HK-2 (cell line): ENCODE results near the gene PRH2.

Experiments used
- DNase-seq: peaks from one replicate; pipeline ENCODE4 v3.0.0-alpha.2; 2018; ENCODE audit not compliant: unreplicated experiment

Gene PRH2

DNA sequence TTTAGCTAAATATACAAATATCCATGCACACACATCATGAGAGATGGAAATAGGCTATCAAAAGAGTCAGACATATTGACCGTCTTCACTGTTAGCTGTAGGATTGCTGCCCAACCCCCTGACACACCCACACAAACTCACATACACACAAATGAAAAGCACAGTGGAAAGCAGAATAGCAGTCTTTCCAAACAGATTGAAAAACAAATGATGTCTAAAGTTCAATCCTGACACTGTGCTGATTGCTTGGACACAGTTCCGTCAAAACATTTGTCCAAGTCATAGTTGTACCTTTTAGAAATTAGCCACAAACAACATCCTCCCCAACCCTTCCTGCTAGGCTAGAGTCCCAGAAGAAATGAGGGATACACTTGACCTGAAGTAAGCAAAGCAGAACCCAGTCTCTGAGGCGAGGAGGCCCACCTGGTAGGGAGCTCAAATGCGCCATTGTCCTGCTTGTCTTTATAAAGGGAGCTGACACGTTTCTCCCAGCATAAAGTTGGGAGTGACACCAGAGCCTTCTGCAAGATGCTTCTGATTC is at the start of gene PRH2:
TSS of gene PRH2 (plus strand) at position 491 of the 541 bp plus-strand sequence. CDS start at position 529, 38 bp downstream.
- DNase-seq, result no peak

DNA sequence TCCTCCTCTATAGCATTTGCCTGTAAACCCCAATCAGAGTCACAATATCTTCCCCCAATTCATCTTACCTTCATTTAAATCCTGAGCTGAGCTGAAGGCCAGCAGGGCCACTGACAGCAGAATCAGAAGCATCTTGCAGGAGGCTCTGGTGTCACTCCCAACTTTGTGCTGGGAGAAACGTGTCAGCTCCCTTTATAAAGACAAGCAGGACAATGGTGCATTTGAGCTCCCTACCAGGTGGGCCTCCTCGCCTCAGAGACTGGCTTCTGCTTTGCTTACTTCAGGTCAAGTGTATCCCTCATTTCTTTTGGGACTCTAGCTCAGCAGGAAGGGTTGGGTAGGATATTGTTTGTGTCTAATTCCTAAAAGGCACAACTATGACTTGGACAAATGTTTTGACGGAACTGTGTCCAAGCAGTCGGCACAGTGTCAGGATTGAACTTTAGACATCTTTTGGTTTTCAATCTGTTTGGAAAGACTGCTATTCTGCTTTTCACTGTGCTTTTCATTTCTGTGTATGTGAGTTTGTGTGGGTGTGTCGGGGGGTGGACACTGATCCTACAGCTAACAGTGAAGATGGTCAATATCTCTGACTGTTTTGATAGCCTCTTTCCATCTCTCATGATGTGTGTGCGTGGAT is 44.8 kb upstream of the PRH2 start, which contains the start of gene PRH1:
TSS of gene PRH1 (minus strand) at position 170 of the 640 bp plus-strand sequence. CDS start at position 132, 38 bp downstream.
- no peak for DNase-seq

DNA sequence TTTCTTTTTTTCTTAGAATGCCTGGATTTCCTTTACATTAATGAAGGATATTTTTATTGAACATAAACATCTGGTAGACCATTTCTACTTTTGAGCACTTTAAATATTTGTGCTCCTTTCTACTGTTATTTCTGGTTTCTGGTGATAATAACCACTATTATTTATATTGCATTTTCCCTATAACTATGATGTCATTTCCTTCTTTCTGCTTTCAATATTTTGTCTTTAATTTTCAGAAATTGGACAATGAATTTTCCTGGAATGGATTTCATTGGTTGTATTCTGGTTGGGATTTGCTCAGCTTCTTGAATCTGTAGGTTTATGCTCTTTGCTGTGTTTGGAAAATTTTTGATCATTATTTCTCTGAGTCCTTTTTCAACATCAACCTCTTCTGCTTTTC is 39.8 kb upstream of the PRH2 start:
- DNase-seq, result no peak

DNA sequence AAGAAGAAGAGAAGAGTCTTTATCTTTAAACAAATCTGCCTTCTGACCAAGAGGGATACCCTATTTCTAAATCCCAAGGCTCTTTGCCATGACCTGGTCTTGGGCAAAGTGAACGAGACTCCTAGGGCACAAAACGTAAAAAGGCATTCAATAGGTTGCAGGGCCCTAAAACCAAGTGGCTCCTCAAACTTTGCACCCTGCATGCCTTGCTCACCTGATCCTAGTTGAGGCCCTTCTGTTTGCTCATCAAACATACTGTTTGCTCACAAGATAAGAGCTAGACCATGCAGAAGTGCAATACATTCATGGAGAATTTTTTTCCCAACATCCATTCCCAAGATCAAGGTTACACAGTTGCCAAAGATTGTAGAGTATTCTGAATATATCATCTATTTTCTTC is 37.1 kb upstream of the PRH2 start:
- no peak for DNase-seq

DNA sequence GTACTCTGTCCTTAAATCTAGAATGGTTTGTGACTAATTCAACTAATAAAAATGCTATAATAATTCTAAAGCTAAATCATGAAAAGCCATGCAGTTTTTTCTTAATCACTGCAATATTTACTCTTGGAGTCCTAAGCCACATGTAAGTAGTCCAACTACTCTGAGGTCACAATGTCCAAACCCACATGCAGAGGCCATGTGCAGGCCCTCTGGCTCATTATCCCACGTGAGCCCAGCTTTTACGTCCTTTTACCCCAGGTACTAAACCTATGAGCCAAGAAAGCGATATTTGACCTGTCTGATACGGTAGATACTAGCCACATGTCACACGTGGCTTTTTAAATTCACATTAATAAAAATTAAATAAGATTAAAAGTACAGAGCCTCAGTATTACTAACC is 32.2 kb upstream of the PRH2 start:
- DNase-seq, result no peak

GRCh38 chr12:10900530-10900929 is 28.5 kb upstream of the PRH2 start:
- no peak for DNase-seq

DNA sequence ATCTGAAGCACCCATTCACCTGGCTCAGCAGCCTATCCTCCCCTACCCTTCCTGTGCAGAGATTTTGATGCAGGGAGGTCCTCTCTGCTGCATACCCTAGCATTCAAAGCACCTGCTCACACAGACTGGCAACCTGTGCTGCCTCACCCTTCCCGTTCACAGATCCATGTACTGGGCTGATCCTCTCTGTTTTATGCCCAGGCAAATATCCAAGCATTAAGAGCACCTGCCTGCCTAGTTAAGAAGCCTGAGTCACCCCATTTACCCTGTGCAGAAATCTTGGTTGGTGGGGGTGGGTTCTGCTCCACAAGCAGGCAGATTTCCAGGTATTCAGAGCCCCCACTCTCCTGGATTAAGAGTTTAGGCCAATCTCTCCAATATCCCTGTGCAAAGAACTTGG is 28.1 kb upstream of the PRH2 start:
- DNase-seq, result no peak

GRCh38 chr12:10901427-10901826 is 27.6 kb upstream of the PRH2 start:
- no peak for DNase-seq

- DNase-seq, result no peak
Observed at GRCh38 chr12:10904686-10905085, 24.4 kb upstream of the PRH2 start.

DNA sequence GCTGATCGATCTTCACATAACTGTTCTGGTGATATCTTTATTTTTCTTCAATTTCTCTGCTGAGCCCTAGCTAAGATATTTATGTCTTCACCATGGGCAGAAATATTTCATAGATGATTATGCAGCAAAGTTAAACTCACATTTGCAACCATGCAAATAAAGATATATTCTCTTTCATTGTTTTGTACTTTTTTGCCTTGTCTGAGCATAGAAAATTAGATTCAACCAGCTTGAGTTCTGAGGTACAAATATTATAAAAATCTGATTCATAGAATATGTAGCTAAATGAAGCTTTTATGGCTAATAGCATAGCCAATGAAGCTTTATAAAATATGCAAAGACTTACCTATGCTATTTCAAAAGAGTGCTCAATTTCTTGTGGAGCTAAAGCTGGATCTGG is 19.6 kb upstream of the PRH2 start, which contains the start of gene TAS2R13:
TSS of gene TAS2R13 (minus strand) at position 101 of the 400 bp plus-strand sequence. CDS start 264 bp downstream, outside the sequence.
- no peak for DNase-seq

DNA sequence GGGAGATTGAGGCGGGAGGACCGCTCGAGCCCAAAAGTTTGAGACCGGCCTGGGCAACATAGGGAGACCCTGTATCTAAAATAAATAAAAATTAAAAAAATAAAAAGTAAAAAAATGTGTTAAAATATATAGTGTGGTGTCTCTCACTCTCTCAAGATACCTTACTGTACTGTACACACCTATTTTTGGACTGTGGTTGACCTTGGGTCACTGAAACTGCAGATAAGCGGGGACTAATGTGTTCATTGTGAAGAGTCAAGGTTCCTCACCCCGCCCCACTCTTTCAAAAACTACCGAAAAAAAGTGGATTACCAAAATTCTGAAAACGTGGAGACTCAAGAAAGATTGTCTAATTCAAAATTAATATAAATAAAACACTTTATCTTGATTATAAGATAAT is 18.7 kb upstream of the PRH2 start:
- DNase-seq, result no peak

GRCh38 chr12:10919809-10920208 is 9.2 kb upstream of the PRH2 start:
- no peak for DNase-seq

DNA sequence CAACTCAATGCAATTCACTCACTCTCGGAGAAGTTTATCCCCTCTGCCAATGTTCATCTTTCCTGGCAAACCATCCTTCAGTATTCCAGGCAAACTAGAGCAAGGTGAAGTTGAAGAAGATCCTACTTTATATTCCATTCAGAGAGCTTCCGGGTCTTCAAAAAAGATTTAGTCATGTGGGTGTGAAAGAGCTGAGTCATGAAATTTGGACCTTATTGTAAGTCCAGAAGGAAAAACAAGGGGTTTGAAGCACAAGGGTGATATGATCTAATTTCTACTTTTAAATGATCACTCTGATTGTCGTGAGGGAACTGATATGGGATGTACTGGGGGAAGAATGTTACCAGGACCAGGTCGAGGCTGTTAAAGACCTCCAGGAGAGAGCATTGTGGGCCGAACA is 2.8 kb upstream of the PRH2 start:
- no peak for DNase-seq

DNA sequence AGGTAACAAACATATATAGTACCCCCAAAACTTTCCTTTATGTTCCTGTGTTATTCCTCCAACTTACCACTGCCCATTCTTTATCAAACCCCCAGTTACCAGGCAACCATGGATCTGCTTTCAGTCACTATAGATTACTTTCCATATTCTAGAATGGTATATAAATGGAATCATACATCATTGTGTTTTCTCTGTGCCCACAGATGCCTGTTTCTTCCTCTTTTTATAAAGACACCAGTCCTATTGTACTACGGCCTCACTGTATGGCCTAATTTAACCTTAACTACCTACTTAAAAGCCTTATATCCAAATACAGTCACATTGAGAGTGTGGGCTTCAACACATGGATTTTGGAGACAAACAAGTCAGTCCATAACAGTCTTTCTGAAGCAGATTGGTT is 7.5 kb downstream of the PRH2 start:
- no peak for DNase-seq

DNA sequence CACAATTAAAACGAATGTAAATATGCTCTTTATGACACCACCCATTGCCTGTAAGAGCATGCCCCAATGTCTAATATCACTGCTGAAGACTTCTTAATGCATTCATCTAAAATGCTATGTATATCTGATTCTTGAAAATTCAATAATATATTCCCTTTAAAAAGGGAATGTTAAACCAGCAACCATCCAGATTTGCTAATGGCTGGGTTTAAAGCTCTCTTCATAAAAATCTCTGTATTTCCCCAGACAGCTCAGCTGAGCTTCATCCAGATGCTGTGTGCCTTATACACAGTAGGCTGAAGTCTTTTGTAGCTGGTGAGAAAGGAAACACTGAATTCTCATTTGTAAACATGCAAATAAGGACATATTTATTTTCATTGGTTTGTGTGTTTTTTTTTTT is 10.1 kb downstream of the PRH2 start, which contains the start of gene TAS2R14:
TSS of gene TAS2R14 (minus strand) at position 101 of the 400 bp plus-strand sequence. CDS start at position 45, 56 bp downstream.
- no peak for DNase-seq

- DNase-seq, result peak; percentile 5
Observed at GRCh38 chr12:10940389-10940788, 11.4 kb downstream of the PRH2 start.

DNA sequence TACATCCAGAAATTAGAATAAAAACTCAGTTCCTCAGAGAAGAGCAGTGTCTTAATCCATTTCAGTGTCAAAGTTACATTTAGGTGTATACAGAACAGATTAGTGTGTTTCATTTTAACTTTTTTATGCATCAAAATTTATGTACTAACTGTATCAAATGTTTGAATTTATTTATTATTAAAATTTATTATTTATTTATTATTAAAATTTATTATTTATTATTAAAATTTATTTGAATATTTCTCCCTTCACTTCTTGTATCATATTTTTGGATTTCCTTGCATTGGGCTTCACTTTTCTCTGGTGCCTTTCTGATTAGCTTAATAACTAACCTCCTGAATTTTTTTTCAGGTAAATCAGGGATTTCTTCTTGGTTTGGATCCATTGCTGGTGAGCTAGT is 12.3 kb downstream of the PRH2 start:
- DNase-seq, result no peak

- peak; percentile 72 for DNase-seq
Observed at GRCh38 chr12:10941916-10942607, 13.0 kb downstream of the PRH2 start.

DNA sequence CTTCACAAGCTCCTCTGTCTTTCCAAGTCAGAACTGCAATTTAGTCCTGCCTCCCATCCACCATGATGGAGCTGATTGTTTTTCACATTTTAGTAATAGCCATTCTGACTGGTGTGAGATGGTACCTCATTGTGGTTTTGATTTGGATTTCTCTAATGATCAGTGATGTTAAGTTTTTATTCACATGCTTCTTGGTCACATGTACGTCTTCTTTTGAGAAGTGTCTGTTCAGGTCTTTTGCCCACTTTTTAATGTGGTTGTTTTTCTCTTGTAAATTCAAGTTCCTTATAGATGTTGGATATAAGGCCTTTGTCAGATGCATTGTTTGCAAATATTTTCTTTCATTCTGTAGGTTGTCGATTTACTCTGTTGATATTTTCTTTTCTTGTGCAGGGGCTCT is 14.1 kb downstream of the PRH2 start:
- DNase-seq, result no peak

DNA sequence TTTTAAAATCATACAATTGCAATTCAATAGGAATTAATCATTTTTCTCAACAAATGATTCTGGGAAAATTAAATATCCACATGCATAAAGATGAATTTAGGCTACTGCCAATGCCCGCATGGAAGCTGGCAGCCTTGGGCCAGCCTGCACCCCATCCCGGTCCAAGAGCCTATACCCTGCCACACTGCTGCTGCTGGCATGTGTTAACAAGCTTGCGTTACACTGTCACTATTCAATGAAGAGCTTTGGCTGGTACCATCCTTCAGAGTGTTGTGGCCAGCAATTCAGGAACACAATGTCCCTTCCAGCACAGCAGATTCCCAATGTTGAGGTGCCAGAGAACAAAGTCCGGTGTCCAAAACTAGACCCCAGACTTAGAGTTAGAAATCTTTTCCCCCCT is 23.6 kb downstream of the PRH2 start:
- DNase-seq, result no peak

GRCh38 chr12:10956085-10956484 is 27.0 kb downstream of the PRH2 start:
- DNase-seq, result no peak

DNA sequence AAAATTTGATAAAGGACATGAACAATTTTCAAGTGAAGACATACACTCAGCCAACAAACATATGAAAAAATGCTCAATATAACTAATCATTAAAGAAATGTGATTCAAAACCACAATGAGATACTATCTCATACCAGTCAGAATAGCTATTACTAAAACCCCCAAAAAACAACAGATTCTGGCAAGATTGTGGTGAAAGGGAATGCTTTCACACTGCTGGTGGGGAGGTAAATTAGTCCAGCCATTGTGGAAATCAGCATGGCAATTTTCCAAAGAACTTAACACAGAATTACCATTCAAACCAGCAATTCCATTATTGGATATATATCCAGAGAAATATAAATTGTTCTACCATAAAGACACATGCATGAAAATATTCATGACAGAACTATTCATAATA is 28.7 kb downstream of the PRH2 start:
- no peak for DNase-seq

DNA sequence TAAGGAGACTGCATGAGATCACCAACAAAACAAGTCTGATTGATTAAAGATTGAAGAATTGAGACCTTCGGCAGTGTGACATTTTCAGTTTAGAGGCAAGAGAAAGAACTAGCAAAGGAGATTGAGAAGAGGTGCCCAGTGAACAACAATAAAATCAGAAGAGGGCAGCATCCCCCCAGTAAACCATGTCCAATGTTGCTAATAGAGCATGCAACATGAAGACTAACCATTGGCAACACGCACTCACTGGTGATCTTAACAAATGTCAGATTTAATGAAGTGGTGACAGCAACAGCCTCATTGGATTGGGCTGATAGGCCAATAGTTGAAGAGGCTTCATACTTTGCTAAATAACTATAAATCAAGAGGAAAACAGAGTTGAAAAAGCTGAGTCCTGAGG is 30.8 kb downstream of the PRH2 start:
- no peak for DNase-seq
